ENCODE measurements around the gene CUEDC1. TPM values are rescaled to one million over a fixed set of nuclear protein-coding genes. Genes with fewer than 3 reads are reported as not detected.

CUEDC1 gene
- total RNA-seq, 1 donor, result 25.7 TPM

GRCh38 chr17:57881143-57881542 lies 74.1 kb downstream of the CUEDC1 start:
- H3K4me3 ChIP-seq (ENCODE audit: low read depth, low read length), result no peak overlapping the region
- DNase-seq (ENCODE audit: low read depth), result peak; percentile 92
- no peak for TF ChIP-seq CTCF (IDR thresholded peaks at IDR 0.05; ENCODE audit: insufficient read depth, low read length)

GRCh38 chr17:57880086-57880456 lies 75.1 kb downstream of the CUEDC1 start:
- DNase-seq (ENCODE audit: low read depth), result no peak
- no peak for TF ChIP-seq CTCF (IDR thresholded peaks at IDR 0.05; ENCODE audit: insufficient read depth, low read length)
- no peak overlapping the region for H3K4me3 ChIP-seq (ENCODE audit: low read depth, low read length)

GRCh38 chr17:57879437-57880085 lies 75.7 kb downstream of the CUEDC1 start:
- DNase-seq (ENCODE audit: low read depth), result no peak
- no peak overlapping the region for H3K4me3 ChIP-seq (ENCODE audit: low read depth, low read length)
- no peak for TF ChIP-seq CTCF (IDR thresholded peaks at IDR 0.05; ENCODE audit: insufficient read depth, low read length)

GRCh38 chr17:57877803-57878377 lies 77.3 kb downstream of the CUEDC1 start:
- TF ChIP-seq CTCF (IDR thresholded peaks at IDR 0.05; ENCODE audit: insufficient read depth, low read length), result no peak
- DNase-seq (ENCODE audit: low read depth), result no peak
- no peak overlapping the region for H3K4me3 ChIP-seq (ENCODE audit: low read depth, low read length)

GRCh38 chr17:57876866-57877237 lies 78.4 kb downstream of the CUEDC1 start:
- no peak for TF ChIP-seq CTCF (IDR thresholded peaks at IDR 0.05; ENCODE audit: insufficient read depth, low read length)
- DNase-seq (ENCODE audit: low read depth), result no peak
- H3K4me3 ChIP-seq (ENCODE audit: low read depth, low read length), result no peak overlapping the region

- no peak overlapping the region for H3K4me3 ChIP-seq (ENCODE audit: low read depth, low read length)
- no peak for TF ChIP-seq CTCF (IDR thresholded peaks at IDR 0.05; ENCODE audit: insufficient read depth, low read length)
- no peak for DNase-seq (ENCODE audit: low read depth)
Measured at GRCh38 chr17:57876023-57876865, 79.0 kb downstream of the CUEDC1 start.
